ENCODE measurements around the gene TC2N. TPM values are rescaled to one million over a fixed set of nuclear protein-coding genes. Genes with fewer than 3 reads are reported as not detected.

Gene TC2N
- total RNA-seq, 6 experiments from 2014 or later = 0.10 to 0.71 (median 0.33) TPM

DNA sequence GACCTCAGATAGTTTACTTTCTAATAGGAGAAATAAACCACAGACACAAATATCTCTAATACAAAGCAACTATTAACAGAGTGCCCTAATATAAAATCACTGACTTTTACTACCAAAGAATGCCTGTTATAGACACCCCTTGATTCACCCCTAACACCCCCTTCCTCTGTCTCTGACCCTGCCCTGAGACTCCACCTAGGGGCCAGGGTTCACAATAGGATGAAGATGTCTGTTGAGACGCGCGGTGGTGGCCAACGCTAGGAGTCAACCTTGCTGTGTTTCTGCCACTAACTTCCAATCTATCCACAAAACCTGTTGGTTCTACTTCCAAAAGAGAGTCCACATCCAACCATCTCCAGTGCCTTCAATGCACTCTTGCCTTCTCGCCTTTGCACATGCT is 10.9 kb upstream of the TC2N start:
- H3K27me3 Mint-ChIP-seq (ENCODE audit: insufficient read depth) = peaks cover 4% of the 10 kb centered on the region
- no peak overlapping the region for H3K4me3 Mint-ChIP-seq
- no peak overlapping the region for H3K27ac Mint-ChIP-seq
- no peaks in the 10 kb centered on the region for H3K9me3 Mint-ChIP-seq
- TF ChIP-seq, protein P1, sequence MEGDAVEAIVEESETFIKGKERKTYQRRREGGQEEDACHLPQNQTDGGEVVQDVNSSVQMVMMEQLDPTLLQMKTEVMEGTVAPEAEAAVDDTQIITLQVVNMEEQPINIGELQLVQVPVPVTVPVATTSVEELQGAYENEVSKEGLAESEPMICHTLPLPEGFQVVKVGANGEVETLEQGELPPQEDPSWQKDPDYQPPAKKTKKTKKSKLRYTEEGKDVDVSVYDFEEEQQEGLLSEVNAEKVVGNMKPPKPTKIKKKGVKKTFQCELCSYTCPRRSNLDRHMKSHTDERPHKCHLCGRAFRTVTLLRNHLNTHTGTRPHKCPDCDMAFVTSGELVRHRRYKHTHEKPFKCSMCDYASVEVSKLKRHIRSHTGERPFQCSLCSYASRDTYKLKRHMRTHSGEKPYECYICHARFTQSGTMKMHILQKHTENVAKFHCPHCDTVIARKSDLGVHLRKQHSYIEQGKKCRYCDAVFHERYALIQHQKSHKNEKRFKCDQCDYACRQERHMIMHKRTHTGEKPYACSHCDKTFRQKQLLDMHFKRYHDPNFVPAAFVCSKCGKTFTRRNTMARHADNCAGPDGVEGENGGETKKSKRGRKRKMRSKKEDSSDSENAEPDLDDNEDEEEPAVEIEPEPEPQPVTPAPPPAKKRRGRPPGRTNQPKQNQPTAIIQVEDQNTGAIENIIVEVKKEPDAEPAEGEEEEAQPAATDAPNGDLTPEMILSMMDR (IDR thresholded peaks at IDR 0.05) = no peak
- peaks cover 5% of the 10 kb centered on the region; the same call in 1 of the 2 replicates for H3K4me1 Mint-ChIP-seq (ENCODE audit: low read depth)
- peaks cover 53% of the 10 kb centered on the region for H3K36me3 Mint-ChIP-seq (ENCODE audit: low read depth)
- DNase-seq = no peak

DNA sequence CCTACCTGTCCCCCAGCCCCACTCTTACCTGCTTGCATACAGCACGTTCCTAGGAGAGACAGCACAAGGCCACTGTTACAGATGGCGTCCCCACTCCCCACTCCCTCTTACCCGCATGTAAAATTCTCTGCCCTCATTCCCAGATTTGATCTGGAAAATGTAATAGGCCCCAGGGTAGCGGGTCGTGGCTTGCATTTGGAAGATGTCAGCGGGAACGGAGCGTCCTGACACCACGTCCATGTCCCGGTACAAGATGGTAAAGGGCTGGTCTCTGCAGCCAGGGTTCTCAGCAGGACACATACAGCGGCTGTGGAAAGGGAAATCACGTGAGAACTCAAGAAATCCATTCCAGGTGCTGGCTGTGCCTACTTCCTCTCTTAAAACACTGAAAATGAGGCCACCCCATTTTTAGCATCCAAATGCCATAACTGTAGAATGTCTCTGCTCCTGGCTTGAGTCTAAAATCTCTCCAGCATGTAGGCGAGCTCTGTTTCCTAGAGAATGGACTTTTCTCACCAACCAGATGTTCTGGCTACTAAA is 10.1 kb upstream of the TC2N start:
- Mint-ChIP-seq H3K27me3 (ENCODE audit: insufficient read depth) (peaks cover 4% of the 10 kb centered on the region), H3K36me3 (ENCODE audit: low read depth) (peaks cover 53% of the 10 kb centered on the region), H3K9me3 (no peaks in the 10 kb centered on the region), H3K4me3 (no peak overlapping the region), H3K27ac (no peak overlapping the region), H3K4me1 (ENCODE audit: low read depth) (peaks cover 8% of the 10 kb centered on the region; the same call in 1 of the 2 replicates)
- DNase-seq = no peak
- TF ChIP-seq, protein P1 (IDR thresholded peaks at IDR 0.05) = no peak

DNA sequence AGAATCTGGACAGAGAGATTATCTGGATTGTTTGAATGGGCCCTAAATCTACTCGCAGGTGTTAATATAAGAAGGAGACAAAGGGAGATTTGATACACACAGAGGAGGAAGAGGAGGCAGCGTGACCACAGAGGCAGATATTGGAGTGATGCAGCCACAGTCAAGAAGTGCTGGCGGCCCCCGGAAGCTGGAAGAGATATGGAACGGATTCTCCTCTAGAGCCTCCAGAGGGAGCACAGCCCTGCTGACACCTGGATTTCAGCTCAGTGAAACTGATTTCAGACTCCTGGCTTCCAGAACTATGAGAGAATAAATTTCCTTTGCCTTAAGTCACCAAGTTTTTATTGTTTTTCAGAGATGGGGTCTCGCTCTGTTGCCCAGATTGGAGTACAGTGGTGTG is 9.2 kb upstream of the TC2N start:
- H3K4me1 Mint-ChIP-seq (ENCODE audit: low read depth) = peaks cover 12% of the 10 kb centered on the region; the same call in 1 of the 2 replicates
- H3K27ac Mint-ChIP-seq = no peak overlapping the region
- no peak for DNase-seq
- peaks cover 53% of the 10 kb centered on the region for H3K36me3 Mint-ChIP-seq (ENCODE audit: low read depth)
- no peak overlapping the region for H3K4me3 Mint-ChIP-seq
- TF ChIP-seq, protein P1 (IDR thresholded peaks at IDR 0.05) = no peak
- H3K27me3 Mint-ChIP-seq (ENCODE audit: insufficient read depth) = peaks cover 4% of the 10 kb centered on the region
- H3K9me3 Mint-ChIP-seq = no peaks in the 10 kb centered on the region

DNA sequence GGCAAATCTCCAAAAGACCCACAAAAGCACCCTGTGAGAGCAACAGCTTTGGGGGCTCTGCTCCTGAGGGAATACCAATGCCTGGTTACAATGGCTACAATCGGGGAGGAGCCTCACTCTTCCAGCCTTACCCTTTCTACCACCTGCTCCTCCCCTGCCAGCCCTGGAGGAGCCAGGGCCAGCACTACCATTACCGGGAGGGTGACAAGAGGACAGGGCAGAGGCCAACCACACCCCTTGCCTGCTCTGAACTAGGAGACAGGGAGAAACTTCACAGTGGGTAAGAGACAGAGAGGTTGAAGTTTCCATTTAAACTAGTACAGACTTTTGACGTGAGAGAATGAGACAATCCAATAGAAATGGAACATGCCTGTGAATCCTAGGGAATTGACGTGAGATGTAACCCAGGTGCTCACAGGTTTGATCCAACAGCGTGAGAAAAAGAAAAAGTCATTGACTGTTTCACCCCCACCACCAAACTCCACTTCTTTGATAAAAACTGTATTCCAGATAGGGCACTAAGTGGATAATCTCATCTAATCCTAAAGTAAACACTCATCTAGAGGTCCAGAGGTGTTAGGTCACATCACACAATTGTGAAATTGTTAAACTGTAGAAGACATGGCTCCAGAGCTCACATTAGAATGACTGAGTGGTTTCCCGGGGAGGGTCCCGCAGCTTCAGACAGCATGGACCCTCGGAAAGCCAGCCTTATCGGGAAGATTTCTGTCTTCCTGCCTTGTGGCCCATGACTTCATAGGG is 8.4 kb upstream of the TC2N start:
- no peak for DNase-seq
- Mint-ChIP-seq H3K4me1 (ENCODE audit: low read depth) (peaks cover 12% of the 10 kb centered on the region; the same call in 1 of the 2 replicates), H3K9me3 (no peaks in the 10 kb centered on the region), H3K36me3 (ENCODE audit: low read depth) (peaks cover 49% of the 10 kb centered on the region), H3K27ac (no peak overlapping the region), H3K4me3 (no peak overlapping the region), H3K27me3 (ENCODE audit: insufficient read depth) (peaks cover 4% of the 10 kb centered on the region)
- TF ChIP-seq, protein P1 (IDR thresholded peaks at IDR 0.05) = no peak

DNA sequence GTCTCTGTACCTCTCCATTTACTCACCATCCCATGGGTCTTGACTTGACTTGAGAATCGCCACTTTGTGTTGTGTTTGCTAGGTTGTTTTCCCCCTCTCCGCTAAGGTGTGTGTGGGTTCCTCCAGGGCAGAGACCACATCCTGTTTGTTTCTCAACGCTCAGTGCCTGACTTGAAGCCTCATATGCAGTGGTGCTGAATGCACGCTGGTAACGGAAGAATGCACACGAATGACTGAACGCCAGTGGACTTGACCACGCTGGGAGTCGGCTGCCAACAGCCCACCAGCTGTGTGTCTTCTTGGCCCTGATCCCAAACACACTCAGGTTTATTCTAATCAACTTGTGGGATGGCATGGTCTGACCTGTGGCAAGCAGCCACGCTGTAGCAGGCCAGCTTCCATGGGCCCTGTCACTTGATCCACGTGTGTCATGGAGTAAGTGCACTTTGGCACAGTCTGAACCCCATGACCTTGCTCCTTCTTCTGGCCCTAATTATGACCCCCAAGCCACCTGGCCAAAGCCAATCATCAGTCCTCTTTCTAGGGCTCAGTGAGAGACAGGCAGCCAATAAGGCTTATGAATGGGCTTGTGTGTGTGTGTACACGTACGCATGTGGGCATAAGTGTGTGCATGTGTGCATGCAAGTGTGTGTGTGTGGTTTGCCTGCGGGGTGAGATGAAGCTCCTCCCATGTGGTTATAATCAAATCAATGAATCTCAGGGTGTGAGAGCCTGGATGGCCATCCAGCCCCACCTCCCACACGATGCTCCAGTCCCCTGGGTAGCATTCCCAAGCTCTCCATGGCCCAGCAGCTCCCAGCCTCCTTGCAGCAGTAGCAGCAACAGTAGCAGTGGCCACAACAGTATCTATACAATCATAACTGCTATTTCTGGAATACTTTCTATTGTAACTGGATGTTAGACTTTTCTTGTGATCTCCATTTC is 6.4 kb upstream of the TC2N start:
- TF ChIP-seq, protein P1 (IDR thresholded peaks at IDR 0.05) = no peak
- Mint-ChIP-seq H3K4me1 (ENCODE audit: low read depth) (peaks cover 7% of the 10 kb centered on the region; the same call in 1 of the 2 replicates), H3K36me3 (ENCODE audit: low read depth) (peaks cover 45% of the 10 kb centered on the region), H3K27me3 (ENCODE audit: insufficient read depth) (peaks cover 2% of the 10 kb centered on the region), H3K9me3 (no peaks in the 10 kb centered on the region), H3K27ac (no peak overlapping the region), H3K4me3 (no peak overlapping the region)
- DNase-seq = no peak

Measured in HFFc6 (cell line).